IMR-90 (cell line): Measurements from ENCODE around the gene PLEKHO2. TPM values are rescaled to one million over a fixed set of nuclear protein-coding genes. Genes with fewer than 3 reads are reported as not detected.

Experiments
- ATAC-seq: fragments of 200-7000 bp; cut with Tn5 transposase; 2 replicates; pipeline ENCODE4 v1.9.1; 2020; ENCODE audit warnings: low read depth, mild to moderate bottlenecking, moderate library complexity
- BruUV-seq: library from RNA; stranded (reverse); fragments of 400-500 nt; replicated peaks from 2 replicates; lab custom pipeline; 2021; lab: Mats Ljungman, UMichigan
- CTCF ChIA-PET: fragments of 300-600 bp; formaldehyde crosslinking; extraction: SDS; loops from one replicate; lab custom pipeline; 2021; ENCODE audit warnings: antibody characterized with exemption; lab: Yijun Ruan, JAX
- POLR2A ChIA-PET: fragments of 300-600 bp; sonication (Branson Sonifier 250); formaldehyde crosslinking; loops from one replicate; lab custom pipeline; 2022; ENCODE audit warnings: antibody characterized with exemption; ENCODE audit not compliant: unreplicated experiment; lab: Charles Lee
- DNase-seq: peaks from one replicate; pipeline ENCODE4 v3.0.0; 2013
- H2AFZ ChIP-seq: replicated peaks from 2 replicates; pipeline ENCODE3; 2013; ENCODE audit warnings: low read length, mild to moderate bottlenecking; ENCODE audit not compliant: poor library complexity
- H2AK5ac ChIP-seq: 2 replicates; pipeline ENCODE4 v1.6.1; 2013; ENCODE audit warnings: low read depth, low read length, inconsistent platforms
- H2AK9ac ChIP-seq: replicated peaks from 2 replicates; pipeline ENCODE3; 2013; ENCODE audit warnings: mild to moderate bottlenecking, low read depth, low read length, moderate library complexity; ENCODE audit not compliant: poor library complexity
- H2BK120ac ChIP-seq: 2 replicates; pipeline ENCODE4 v1.6.1; 2013; ENCODE audit warnings: low read depth, low read length, inconsistent platforms
- H2BK15ac ChIP-seq: 3 replicates; pipeline ENCODE4 v1.6.1; 2013; ENCODE audit warnings: low read depth, low read length, inconsistent platforms
- H2BK20ac ChIP-seq: 2 replicates; pipeline ENCODE4 v1.6.1; 2013; ENCODE audit warnings: low read depth, mild to moderate bottlenecking, inconsistent platforms, low read length, moderate library complexity
- H2BK5ac ChIP-seq: 2 replicates; pipeline ENCODE4 v1.6.1; 2013; ENCODE audit warnings: mild to moderate bottlenecking, low read depth, low read length, inconsistent platforms; ENCODE audit not compliant: poor library complexity, severe bottlenecking
- H3K14ac ChIP-seq: replicated peaks from 2 replicates; pipeline ENCODE4 v1.6.1; 2013; ENCODE audit warnings: low read depth, low read length, inconsistent platforms
- H3K18ac ChIP-seq: 2 replicates; pipeline ENCODE4 v1.6.1; 2013; ENCODE audit warnings: low read depth, low read length, control low read depth
- H3K23ac ChIP-seq: 2 replicates; pipeline ENCODE4 v1.6.1; 2013; ENCODE audit warnings: low read depth, low read length, inconsistent platforms
- H3K27ac ChIP-seq: 2 replicates; pipeline ENCODE4 v1.5.1; 2013; ENCODE audit warnings: mild to moderate bottlenecking, control low read depth, low read length; ENCODE audit not compliant: insufficient read depth
- H3K27me3 ChIP-seq: 2 replicates; pipeline ENCODE4 v1.6.1; 2013; ENCODE audit warnings: low read length; ENCODE audit not compliant: control insufficient read depth, insufficient read depth
- H3K36me3 ChIP-seq: 2 replicates; pipeline ENCODE4 v1.6.1; 2013; ENCODE audit warnings: low read length, mixed read lengths; ENCODE audit not compliant: control insufficient read depth, insufficient read depth
- H3K4ac ChIP-seq: 2 replicates; pipeline ENCODE4 v1.6.1; 2013; ENCODE audit warnings: low read depth, low read length, inconsistent platforms
- H3K4me1 ChIP-seq: 2 replicates; pipeline ENCODE4 v1.6.1; 2013; ENCODE audit warnings: low read length, mixed read lengths; ENCODE audit not compliant: control insufficient read depth, insufficient read depth
- H3K4me2 ChIP-seq: 2 replicates; pipeline ENCODE4 v1.6.1; 2013; ENCODE audit warnings: low read depth, mild to moderate bottlenecking, control low read depth, low read length, moderate library complexity
- H3K4me3 ChIP-seq: 2 replicates; pipeline ENCODE4 v1.5.1; 2013; ENCODE audit warnings: low read depth, mild to moderate bottlenecking, control low read depth, low read length, moderate library complexity; ENCODE audit not compliant: insufficient read depth
- H3K56ac ChIP-seq: 2 replicates; pipeline ENCODE4 v1.6.1; 2013; ENCODE audit warnings: low read length, inconsistent platforms; ENCODE audit not compliant: insufficient read depth; ENCODE audit errors: extremely low read depth
- H3K79me1 ChIP-seq, 2 experiments: 2 replicates each; pipeline ENCODE4 v1.6.1; 2013; ENCODE audit warnings: low read length in 2 of 2, inconsistent platforms in 1 of 2, low read depth in 1 of 2
- H3K9ac ChIP-seq: 2 replicates; pipeline ENCODE4 v1.6.1; 2013; ENCODE audit warnings: low read depth, low read length, control low read depth
- H3K9me1 ChIP-seq: 2 replicates; pipeline ENCODE4 v1.6.1; 2013; ENCODE audit warnings: low read length, inconsistent platforms; ENCODE audit not compliant: insufficient read depth
- H3K9me3 ChIP-seq: 2 replicates; pipeline ENCODE4 v1.6.1; 2013; ENCODE audit warnings: low read length; ENCODE audit not compliant: control insufficient read depth, insufficient read depth
- H4K20me1 ChIP-seq: 2 replicates; pipeline ENCODE4 v1.6.1; 2013; ENCODE audit warnings: low read length, inconsistent platforms; ENCODE audit not compliant: insufficient read depth
- H4K5ac ChIP-seq: 2 replicates; pipeline ENCODE4 v1.6.1; 2013; ENCODE audit warnings: mild to moderate bottlenecking, low read depth, low read length, control low read depth
- H4K8ac ChIP-seq, 2 experiments: 2 replicates each; pipeline ENCODE4 v1.6.1; 2013; ENCODE audit warnings: low read depth in 2 of 2, low read length in 2 of 2, control low read depth in 1 of 2, inconsistent platforms in 1 of 2
- H4K91ac ChIP-seq: 2 replicates; pipeline ENCODE4 v1.6.1; 2013; ENCODE audit warnings: low read depth, low read length, inconsistent platforms; ENCODE audit not compliant: insufficient read depth
- CHD1 ChIP-seq: IDR thresholded peaks from 2 replicates; pipeline ENCODE4 v1.6.1; 2012; ENCODE audit warnings: low read depth, low read length, improper control_type of control experiment
- FOS ChIP-seq: fragments of 150-350 bp; IDR thresholded peaks from 2 replicates; pipeline ENCODE4 v1.6.1; 2016; ENCODE audit warnings: low read depth, low read length
- MAFK ChIP-seq: IDR thresholded peaks from 2 replicates; pipeline ENCODE4 v1.6.1; 2012; ENCODE audit warnings: low read depth, low read length, improper control_type of control experiment
- USF2 ChIP-seq: fragments of 150-350 bp; IDR thresholded peaks from 2 replicates; pipeline ENCODE4 v1.6.1; 2017; ENCODE audit warnings: mild to moderate bottlenecking, antibody characterized with exemption, low read length, low read depth
- WGBS, 2 experiments: methylation state at CpG; one replicate each; pipeline versions ENCODE4 v1.1.5 to v1.1.7; 2013; ENCODE audit warnings: missing lambda C conversion rate in 2 of 2; ENCODE audit not compliant: insufficient read length in 1 of 2; ENCODE audit errors: extremely low coverage in 2 of 2; 5-methylcytosine and 5-hydroxymethylcytosine counted together
- dilution Hi-C: fragments of 300-500 bp; cut with HindIII; formaldehyde crosslinking; loops from one replicate; pipeline ENCODE4 v1.14.3; 2018; ENCODE audit warnings: low sequenced_read_pairs; ENCODE audit not compliant: unreplicated experiment
- in situ Hi-C: fragments of 300-500 bp; cut with MboI; formaldehyde crosslinking; loops from 3 replicates; pipeline ENCODE4 v1.14.3; 2019; ENCODE audit warnings: low sequenced_read_pairs, inconsistent platforms, mixed read lengths
- intact Hi-C: fragments of 100-400 bp; cut with micrococcal nuclease; formaldehyde crosslinking; loops from 2 replicates; pipeline ENCODE4 v1.10.0; 2022
- polyA plus RNA-seq, 3 experiments: library from polyadenylated mRNA; depleted of rRNA; stranded (reverse); fragments of >200 nt; gene quantifications; 2 replicates each; pipeline ENCODE4 v1.2.3, GENCODE V29; 2012; ENCODE audit warnings: low replicate concordance in 1 of 3
- total RNA-seq: library from RNA; depleted of rRNA; stranded (reverse); fragments of >200 nt; gene quantifications from 2 replicates; pipeline ENCODE4 v1.2.3, GENCODE V29; 2012

PLEKHO2 gene
- total and polyA plus RNA-seq, 2 of the 4 experiments (the other 2 are of a cell fraction) = 19.0 to 22.5 TPM

- peak overlapping the region; percentile 3 to 67; a peak in 3 of 4 replicates for H4K8ac ChIP-seq
- peaks cover 33 to 81% of the 10 kb centered on the region in 2 experiments for H3K79me1 ChIP-seq
- no peak overlapping the region for H2AFZ ChIP-seq
- intact Hi-C loops = no loop called here
- H3K36me3 ChIP-seq = peaks cover 60% of the 10 kb centered on the region
- no CpG with 5 or more reads among the region's 4 CpGs for WGBS, 2 experiments
- peak overlapping the region; percentile 60 for H3K56ac ChIP-seq
- H2BK20ac ChIP-seq = peak overlapping the region; percentile 60
- peak overlapping the region; percentile 89 for H3K4ac ChIP-seq
- H3K9me1 ChIP-seq = peaks cover 52% of the 10 kb centered on the region
- TF ChIP-seq MAFK = no peak
- TF ChIP-seq CHD1 = no peak
- no peak for TF ChIP-seq FOS
- TF ChIP-seq USF2 = no peak
- peak overlapping the region; percentile 44 for H3K9ac ChIP-seq
- ChIA-PET POLR2A (interaction anchor here (0.7 kb wide), 1 partner anchor 24 kb away, joined by 6 read pairs; no protein-coding TSS in a partner anchor), CTCF (interaction anchor here (1.0 to 1.2 kb wide), 2 partner anchors 13 to 16 kb away, joined by 3 read pairs; no protein-coding TSS in a partner anchor)
- H2BK120ac ChIP-seq = peak overlapping the region; percentile 98
- in situ Hi-C loops = no loop called here
- peak overlapping the region; percentile 47 for H4K5ac ChIP-seq
- dilution Hi-C loops = no loop called here
- H3K9me3 ChIP-seq = no peaks in the 10 kb centered on the region
- peak overlapping the region; percentile 66 for H3K18ac ChIP-seq
- H3K23ac ChIP-seq = peak overlapping the region; percentile 85
- peak overlapping the region; percentile 95 for H3K27ac ChIP-seq
- H4K20me1 ChIP-seq = peaks cover 42% of the 10 kb centered on the region
- peaks cover 58% of the 10 kb centered on the region for H3K4me1 ChIP-seq
- peak overlapping the region; percentile 26 for H2AK9ac ChIP-seq
- H2AK5ac ChIP-seq = peak overlapping the region; percentile 95
- H3K4me2 ChIP-seq = peak overlapping the region; percentile 21
- H3K4me3 ChIP-seq = no peak overlapping the region
- H2BK5ac ChIP-seq = peak overlapping the region; percentile 92
- ATAC-seq = no peak; the same call in 1 of the 2 replicates
- peak overlapping the region; percentile 75 for H4K91ac ChIP-seq
- H3K27me3 ChIP-seq = no peaks in the 10 kb centered on the region
- peak overlapping the region; percentile 40; the same call in 2 of the 3 replicates for H2BK15ac ChIP-seq
- H3K14ac ChIP-seq = peak overlapping the region; percentile 39
- no peak for DNase-seq
- no TSS peak for BruUV-seq
Observed at GRCh38 chr15:64850778-64851502, 9.2 kb downstream of the PLEKHO2 start.
